Esophagus mucosa (tissue), 1 donor: ENCODE data around the gene MOGAT2. TPM values are rescaled to one million over a fixed set of nuclear protein-coding genes. Genes with fewer than 3 reads are reported as not detected.
"Not testable (repeated sequence)": the region's sequence is repeated elsewhere in the genome, so short reads cannot be mapped to it uniquely, and the experiment has no call there.

Experiments used
- ATAC-seq: fragments of 200-7000 bp; cut with Tn5 transposase; one replicate; pipeline ENCODE4 v1.9.1; 2020
- total RNA-seq: library from RNA; stranded (reverse); gene quantifications from one replicate; pipeline ENCODE4 v1.2.4, GENCODE V29; 2023
- donor health status: DM: yes; HTN: yes; CAD: no.

MOGAT2 gene
- 0.60 TPM for total RNA-seq

DNA sequence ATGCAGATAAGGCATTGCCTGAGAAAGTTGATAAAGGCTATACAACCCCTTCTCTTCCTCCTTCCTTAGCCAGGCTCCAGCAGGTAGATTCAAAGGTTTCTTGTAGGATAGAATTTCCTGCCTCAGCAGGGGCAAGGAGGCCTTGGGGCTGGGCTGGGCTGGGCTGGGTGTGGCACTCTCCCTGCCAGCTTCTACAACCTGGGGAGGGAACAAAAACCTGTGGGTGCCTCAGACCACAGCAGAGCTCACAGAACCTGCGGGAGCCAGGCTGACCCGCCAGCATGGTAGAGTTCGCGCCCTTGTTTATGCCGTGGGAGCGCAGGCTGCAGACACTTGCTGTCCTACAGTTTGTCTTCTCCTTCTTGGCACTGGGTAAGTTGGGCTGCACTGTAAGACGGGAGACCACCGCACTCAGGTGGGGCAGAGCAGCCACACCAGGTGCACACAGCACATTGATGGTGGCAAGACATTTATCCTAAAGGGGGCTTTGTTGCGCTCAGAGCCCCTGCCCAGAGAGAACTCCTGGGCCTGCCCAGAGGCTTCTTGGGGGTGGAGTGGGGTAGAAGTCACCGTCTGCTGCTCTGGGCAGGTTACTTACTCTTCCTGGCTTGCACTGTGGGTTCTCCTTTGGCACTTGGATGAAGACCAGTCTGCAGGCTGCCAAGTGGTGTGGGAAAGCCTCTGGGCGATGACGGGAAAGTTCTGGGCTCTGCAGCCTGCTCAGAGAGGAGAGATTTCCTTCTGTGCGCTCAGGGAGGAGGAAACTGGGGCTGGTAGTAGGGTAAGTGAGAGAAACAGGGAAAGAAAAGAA lies at the start of gene MOGAT2:
Gene MOGAT2 (plus strand): TSS at position 231 of the 811 bp plus-strand sequence. CDS start 51 bp downstream, at position 282.
- ATAC-seq: peak; percentile 70

DNA sequence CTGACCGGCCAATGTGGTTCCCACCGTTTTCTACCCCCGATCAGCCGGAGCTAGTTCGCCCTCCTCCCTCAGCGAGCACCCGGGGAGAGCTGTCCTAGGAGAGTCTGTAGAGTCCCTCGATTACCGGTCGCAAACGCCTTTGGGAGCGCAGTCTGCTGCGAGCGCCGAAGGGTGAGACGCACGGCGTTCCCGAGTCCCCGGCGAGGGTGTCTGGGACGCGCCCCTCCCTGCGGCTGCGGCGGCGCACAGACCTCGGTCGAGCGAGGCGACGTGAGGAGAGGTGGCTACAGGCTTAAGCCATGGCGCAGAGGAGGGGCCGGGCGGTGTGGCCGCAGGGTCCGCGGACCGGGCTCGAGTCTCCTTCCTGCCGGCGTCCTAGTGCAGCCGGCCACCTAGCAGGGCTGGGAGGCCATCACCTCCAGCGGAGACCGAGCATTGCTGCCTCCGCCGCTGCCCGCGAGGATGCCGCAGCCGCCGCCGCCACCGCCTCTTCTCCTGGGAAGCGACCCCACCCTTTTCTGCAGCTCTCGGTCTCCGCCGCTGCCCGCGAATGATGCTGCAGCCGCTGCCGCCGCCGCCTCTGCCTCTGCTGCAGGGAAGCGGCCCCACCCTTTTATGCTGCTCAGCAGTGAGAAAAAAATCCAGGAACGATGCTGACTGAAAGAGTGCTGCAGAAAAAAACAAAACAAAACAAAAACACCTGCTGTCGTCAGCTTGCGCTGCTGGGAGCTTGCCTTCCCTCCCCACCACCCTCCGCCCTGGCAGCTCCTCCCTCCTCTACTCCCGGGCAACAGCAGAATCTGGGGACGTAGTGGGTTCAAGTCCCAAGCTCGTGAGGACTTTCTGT lies 49.0 kb upstream of the MOGAT2 start, which contains the start of gene MAP6:
Gene MAP6 (minus strand): TSS at position 588 of the 847 bp plus-strand sequence. CDS start 669 bp downstream, outside the sequence.
- peak; percentile 26 for ATAC-seq

- peak; percentile 75 for ATAC-seq
These were observed 43.6 kb upstream of the MOGAT2 start for GRCh38 chr11:75673977-75674582.

DNA sequence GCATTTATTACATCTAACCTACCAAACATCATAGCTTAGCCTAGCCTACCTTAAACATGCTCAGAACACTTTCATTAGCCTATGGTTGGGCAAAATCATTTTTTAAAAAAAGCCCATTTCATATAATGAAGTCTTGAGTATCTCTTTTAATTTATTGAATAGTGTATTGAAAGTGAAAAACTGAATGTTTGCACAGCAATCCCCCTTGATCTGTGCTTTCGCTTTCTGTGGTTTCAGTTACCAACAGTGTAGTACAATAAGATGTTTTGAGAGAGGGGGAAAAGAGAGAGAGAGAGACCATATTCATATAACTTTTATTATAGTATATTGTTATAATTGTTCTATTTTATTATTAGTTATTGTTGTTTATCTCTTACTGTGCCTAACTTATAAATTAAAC lies 40.4 kb upstream of the MOGAT2 start:
- no peak for ATAC-seq

DNA sequence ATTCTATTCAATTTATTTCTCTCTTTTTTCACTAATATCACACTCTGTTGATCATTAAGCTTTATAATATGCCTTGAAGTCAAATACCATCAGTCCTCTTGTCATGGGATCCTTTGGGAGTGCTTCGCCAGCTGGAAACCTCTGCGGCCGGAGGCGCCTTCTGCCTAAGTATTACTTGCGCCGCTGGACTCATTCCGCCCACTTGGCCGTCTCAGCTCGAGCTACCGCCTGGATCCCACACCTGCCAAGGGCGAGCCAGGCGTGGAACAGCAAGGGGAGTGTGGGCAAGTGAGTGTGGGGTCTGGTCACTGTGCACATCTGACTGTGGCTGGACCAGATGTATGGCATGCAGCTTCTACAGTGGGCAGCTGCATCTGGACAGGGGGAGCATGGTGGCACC lies 39.7 kb upstream of the MOGAT2 start:
- no peak for ATAC-seq

DNA sequence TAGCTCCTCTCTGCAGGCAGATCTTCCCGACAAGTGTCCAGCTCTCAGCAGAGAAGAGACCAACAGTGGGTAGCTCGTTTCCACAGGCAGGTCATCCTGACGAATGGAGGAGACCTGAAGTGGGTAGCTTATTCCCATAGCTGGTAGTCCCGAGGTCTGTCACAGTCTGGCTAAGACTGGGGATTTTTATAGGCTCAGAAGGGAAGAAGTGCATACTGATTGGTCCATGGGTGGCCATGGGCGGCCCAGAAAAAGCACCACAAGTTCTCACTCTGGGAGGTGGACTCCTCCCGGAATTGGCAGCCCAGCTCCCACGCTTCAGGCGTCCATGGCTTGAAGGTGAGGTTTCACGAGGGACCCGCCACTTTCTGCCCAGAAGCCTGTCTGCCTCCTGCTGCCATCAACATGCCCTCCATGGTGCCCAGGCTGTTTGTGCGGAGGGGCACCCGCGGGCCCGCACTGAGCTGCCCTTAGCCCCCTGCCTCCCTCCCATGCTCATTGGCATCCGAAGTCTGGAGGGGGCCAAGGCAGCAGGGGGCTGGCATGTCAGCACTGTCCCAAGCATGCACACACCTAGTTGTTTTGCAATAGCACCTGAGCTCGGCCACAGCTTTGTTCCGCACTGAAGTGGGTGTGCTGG lies 38.9 kb upstream of the MOGAT2 start:
- no peak for ATAC-seq

- ATAC-seq: no peak
These were observed 38.1 kb upstream of the MOGAT2 start for GRCh38 chr11:75679566-75679965.

GRCh38 chr11:75683856-75684255 lies 33.8 kb upstream of the MOGAT2 start:
- ATAC-seq: not testable (repeated sequence)

- ATAC-seq: peak; percentile 80
These were observed 27.6 kb upstream of the MOGAT2 start for GRCh38 chr11:75689863-75690609.

DNA sequence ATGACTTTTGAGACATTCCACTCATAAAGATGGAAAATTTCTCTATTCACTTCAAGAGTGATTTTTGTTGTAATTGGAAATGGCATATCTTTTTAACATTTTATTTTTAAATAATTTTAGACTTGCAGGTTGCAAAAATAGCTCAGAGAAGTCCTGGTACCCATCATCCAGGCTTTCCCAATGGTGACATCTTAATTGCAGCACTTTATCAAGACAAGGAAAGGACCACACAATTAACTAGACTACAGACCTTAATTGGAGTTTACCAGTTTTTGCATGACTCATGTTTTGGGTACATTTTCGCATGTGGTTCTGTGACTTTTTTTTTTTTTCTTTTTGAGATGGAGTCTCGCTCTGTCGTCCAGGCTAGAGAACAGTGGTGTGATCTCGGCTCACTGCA lies 25.8 kb upstream of the MOGAT2 start:
- ATAC-seq: no peak

GRCh38 chr11:75697906-75698581 lies 19.6 kb upstream of the MOGAT2 start:
- no peak for ATAC-seq

DNA sequence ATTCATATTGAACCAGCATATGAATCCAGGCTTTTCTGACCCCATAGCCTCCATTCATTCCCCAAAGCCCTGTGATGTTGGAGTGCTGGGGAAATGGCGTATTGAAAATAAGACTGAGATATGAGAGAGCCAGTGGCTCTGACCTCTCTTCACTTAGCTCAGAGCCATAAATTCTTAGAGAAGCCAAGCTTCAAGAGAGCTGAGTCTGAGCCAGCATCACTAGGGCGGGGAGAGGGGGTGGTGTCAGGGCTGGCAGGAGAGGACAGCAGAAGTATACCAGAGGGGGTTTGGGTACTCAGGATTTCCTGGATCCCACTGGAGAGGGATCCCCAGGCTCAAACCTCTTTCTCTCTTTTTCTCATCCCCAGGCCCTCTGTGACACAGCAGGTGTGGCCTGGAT lies 16.7 kb upstream of the MOGAT2 start:
- no peak for ATAC-seq

- no peak for ATAC-seq
These were observed 13.9 kb upstream of the MOGAT2 start for GRCh38 chr11:75703695-75704237.

- no peak for ATAC-seq
These were observed 12.1 kb upstream of the MOGAT2 start for GRCh38 chr11:75705541-75705940.

DNA sequence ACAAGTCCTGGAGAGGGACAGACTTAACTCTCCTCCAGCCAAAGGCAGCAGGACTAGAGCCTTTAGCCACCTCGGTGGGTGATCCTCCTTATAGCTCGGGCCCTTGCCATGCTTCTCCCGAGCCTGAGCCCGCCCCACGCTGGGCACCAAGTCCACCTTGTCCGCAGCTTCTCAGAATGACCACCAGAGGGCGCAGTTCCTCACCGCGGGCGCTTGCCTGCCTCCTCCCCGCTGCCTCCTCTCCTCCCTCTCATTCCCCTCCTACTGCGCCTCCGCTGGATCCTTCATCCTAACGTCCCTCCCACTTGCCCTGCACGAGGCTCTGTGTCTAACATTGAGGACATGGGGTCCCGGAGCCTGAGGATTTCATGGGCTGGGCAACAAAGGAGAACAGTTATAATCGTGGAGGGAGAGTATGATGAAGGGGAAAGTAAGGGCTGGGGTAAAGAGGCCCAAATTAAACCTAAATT lies 11.3 kb upstream of the MOGAT2 start:
- ATAC-seq: peak; percentile 83

DNA sequence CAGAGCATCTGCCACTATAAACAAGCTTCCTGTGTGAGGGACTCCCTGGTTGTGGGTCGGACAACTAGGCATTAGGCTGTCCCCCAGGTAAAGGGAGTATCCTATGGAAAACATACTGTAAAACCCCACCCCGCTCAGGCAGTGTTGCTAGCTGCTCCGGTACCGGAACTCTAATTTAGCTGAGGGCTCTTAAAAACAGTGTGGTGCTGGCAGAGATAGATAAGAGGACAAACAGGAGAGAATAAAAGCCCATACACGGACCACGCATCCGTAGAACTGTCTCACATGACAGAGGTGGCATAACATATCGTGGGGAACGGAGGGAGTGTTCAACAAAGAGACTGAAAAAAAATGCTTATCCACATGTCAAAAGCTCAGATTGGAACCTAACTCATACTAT lies 3.4 kb upstream of the MOGAT2 start:
- no peak for ATAC-seq

- no peak for ATAC-seq
These were observed 1.9 kb upstream of the MOGAT2 start for GRCh38 chr11:75715688-75716087.

GRCh38 chr11:75716659-75717058 lies 979 bp upstream of the MOGAT2 start:
- ATAC-seq: no peak

DNA sequence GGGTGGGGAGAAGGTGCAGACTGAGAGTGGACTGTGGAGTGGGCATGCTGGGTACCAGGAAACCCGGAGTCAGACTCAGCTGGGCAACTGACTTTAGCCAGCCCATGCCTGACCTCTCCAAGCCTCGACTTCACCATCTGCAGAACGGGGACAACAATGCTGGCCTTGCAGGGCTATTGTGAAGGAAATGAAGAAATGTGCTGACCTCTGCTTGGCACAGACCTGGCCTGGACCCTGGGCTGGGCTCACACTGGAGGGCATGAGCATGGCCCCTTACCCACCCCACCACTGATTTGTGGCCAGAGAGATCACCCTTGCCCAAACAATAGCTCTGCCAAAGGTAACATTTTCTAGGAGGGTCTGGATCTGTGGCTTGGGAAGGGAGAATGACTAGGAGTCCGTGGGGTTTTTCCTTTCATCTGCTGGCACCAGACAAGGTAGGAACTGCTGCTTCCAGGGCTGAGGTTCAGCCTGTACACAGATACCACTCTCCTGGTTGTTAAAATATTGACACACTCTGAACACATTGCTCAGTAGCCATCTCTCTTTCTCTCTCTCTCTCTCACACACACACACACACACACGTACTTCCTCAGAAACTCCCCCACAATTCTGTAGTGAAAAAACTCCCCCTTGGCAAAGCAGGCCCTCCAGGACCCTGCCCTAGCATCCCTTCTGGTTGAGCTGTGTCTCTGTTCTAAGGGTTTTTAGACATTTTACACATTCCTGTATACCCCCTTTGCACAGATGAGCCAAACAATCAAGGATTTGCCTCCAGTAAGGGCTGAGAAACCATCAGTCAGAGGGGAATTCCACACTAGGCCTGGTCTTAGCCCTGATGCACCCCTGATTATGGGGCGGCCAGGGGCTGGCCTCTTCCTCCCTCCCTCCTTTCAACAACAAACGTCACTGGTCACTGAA lies 1.0 kb downstream of the MOGAT2 start:
- no peak for ATAC-seq
